DMS79 treated with DMSO at 0.1 percent for 48 hours (cell line): ENCODE data around the gene PCDHB9.
"Not testable (repeated sequence)": the region's sequence is repeated elsewhere in the genome, so short reads cannot be mapped to it uniquely, and the experiment has no call there.

ENCODE experiments used
- DNase-seq: peaks from one replicate; lab custom pipeline; 2025; lab: John Stamatoyannopoulos, UW

Gene PCDHB9

DNA sequence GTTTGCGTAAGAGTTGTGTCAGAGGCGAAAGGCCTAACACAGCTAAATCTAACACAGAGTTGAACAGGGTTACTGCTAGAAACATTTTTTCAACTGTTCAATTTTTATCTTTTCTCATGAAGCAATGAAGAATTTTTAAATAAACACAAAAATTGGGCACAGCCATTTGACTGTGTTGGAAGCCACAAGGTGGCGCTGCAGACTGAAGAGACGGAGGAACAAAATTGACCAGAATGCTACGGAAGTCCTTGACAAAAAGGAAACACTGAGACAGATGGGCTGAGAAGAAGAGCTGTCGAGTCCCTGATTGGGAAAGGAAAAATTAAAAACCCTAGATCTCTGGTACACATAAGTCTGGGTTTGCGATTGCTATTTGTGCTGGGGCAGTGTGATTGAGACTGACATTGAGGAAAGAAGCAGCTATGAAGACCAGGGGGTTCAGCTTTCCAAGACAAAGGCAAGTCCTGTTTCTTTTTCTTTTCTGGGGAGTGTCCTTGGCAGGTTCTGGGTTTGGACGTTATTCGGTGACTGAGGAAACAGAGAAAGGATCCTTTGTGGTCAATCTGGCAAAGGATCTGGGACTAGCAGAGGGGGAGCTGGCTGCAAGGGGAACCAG, at the start of gene PCDHB9:
PCDHB9 (plus strand) TSS at position 265 of the 616 bp plus-strand sequence; CDS start at position 423, 158 bp downstream.
- no peak for DNase-seq

DNA sequence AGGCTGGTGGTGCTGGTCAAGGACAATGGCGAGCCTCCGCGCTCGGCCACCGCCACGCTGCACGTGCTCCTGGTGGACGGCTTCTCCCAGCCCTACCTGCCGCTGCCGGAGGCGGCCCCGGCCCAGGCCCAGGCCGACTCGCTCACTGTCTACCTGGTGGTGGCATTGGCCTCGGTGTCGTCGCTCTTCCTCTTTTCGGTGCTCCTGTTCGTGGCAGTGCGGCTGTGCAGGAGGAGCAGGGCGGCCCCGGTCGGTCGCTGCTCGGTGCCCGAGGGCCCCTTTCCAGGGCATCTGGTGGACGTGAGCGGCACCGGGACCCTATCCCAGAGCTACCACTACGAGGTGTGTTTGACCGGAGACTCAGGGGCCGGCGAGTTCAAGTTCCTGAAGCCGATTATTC, 49.6 kb upstream of the PCDHB9 start:
- DNase-seq: not testable (repeated sequence)

DNA sequence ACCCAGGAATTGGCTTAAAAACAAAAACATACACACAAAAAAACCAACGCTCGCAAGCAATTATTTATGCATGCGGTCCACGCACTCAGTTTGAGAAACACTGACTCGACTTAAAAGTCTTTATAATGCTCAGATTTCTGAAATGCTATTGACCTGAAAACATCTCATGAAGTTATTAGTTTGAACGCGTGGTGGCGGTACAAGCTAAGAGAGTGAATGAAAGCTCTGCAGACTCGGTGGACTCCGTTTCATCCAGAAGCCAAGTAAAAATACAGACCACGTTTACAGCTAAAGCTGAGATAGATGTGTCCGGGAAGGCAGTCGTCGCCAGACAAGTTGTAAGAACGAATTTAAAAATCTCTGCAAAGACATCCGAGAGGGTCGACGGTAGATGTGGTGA, 37.1 kb upstream of the PCDHB9 start, which contains the start of gene PCDHB6:
PCDHB6 (plus strand) TSS at position 246 of the 400 bp plus-strand sequence. CDS start 201 bp downstream, outside the sequence.
- no peak for DNase-seq

DNA sequence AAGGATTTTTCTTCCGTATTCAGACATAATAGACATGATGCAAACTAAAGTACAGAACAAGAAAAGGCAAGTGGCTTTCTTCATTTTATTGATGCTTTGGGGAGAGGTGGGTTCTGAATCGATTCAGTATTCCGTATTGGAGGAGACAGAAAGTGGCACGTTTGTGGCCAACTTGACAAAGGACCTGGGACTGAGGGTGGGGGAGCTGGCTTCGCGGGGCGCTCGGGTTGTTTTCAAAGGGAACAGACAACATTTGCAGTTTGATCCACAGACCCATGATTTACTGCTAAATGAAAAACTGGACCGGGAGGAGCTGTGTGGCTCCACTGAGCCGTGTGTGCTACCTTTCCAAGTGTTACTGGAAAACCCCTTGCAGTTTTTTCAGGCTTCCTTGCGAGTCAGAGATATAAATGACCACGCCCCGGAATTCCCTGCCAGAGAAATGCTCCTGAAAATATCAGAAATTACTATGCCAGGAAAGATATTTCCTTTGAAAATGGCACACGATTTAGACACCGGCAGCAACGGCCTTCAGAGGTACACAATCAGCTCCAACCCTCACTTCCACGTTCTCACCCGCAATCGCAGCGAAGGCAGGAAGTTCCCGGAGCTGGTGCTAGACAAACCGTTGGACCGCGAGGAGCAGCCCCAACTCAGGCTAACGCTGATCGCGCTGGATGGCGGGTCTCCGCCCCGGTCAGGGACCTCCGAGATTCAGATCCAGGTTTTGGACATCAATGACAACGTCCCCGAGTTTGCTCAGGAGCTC, 36.6 kb upstream of the PCDHB9 start:
- DNase-seq: no peak

DNA sequence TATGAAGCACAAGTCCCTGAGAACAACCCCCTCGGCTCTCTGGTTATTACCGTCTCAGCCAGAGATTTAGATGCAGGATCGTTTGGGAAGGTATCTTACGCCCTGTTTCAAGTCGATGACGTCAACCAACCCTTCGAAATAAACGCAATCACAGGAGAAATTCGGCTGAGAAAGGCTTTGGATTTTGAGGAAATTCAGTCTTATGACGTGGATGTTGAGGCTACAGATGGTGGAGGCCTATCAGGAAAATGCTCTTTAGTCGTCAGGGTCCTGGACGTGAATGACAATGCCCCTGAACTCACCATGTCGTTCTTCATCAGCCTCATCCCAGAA, 36.0 kb upstream of the PCDHB9 start:
- DNase-seq: no peak

DNA sequence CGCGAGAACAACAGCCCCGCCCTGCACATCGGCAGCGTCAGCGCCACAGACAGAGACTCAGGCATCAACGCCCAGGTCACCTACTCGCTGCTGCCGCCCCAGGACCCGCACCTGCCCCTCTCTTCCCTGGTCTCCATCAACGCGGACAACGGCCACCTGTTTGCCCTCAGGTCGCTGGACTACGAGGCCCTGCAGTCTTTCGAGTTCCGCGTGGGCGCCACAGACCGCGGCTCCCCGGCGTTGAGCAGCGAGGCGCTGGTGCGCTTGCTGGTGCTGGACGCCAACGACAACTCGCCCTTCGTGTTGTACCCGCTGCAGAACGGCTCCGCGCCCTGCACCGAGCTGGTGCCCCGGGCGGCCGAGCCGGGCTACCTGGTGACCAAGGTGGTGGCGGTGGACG, 35.3 kb upstream of the PCDHB9 start:
- not testable (repeated sequence) for DNase-seq

DNA sequence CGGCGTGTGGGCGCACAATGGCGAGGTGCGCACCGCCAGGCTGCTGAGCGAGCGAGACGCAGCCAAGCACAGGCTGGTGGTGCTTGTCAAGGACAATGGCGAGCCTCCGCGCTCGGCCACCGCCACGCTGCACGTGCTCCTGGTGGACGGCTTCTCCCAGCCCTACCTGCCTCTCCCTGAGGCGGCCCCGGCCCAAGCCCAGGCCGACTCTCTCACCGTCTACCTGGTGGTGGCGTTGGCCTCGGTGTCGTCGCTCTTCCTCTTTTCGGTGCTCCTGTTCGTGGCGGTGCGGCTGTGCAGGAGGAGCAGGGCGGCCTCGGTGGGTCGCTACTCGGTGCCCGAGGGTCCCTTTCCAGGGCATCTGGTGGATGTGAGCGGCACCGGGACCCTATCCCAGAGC, 34.9 kb upstream of the PCDHB9 start:
- DNase-seq: not testable (repeated sequence)

DNA sequence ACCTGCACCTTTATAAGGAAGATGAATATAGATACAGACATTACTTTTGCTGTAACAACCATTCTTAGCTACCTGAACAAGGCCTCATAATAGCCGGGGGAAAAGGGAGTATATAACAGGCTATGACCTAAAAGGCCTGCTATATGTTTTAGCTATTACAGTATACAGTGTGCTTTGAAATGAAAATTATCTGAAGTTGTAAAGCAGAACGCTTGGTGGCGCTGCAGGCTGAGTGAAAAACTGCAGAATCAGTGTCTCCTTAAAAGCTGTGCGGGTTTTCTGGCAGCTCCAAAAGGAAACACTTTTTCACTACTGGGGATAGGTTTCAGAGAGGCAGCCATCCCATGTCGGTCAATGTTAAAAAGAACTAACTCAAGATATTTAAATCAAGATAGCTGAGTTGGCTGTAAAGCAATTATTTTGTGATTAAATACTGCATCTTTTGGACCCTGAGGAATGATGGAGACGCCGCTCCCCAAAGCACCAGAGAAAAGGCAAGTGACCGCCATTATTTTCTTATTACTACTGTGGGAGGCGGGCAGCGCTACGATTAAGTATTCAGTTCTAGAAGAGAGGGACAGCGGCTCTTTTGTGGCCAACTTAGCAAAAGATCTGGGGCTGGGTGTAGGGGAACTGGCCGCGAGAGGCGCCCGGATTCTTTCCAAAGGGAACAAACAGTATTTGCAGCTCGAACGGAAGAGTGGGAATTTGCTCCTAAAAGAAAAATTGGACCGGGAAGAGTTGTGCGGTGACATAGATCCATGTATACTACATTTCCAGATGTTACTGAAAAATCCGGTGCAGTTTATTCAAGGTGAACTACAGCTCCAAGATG, 31.2 kb upstream of the PCDHB9 start:
- no peak for DNase-seq

DNA sequence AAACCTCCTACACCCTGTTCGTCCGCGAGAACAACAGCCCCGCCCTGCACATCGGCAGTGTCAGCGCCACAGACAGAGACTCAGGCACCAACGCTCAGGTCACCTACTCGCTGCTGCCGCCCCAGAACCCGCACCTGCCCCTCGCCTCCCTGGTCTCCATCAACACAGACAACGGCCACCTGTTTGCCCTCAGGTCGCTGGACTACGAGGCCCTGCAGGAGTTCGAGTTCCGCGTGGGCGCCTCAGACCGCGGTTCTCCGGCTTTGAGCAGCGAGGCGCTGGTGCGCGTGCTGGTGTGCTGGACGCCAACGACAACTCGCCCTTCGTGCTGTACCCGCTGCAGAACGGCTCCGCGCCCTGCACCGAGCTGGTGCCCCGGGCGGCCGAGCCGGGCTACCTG, 29.6 kb upstream of the PCDHB9 start:
- not testable (repeated sequence) for DNase-seq

DNA sequence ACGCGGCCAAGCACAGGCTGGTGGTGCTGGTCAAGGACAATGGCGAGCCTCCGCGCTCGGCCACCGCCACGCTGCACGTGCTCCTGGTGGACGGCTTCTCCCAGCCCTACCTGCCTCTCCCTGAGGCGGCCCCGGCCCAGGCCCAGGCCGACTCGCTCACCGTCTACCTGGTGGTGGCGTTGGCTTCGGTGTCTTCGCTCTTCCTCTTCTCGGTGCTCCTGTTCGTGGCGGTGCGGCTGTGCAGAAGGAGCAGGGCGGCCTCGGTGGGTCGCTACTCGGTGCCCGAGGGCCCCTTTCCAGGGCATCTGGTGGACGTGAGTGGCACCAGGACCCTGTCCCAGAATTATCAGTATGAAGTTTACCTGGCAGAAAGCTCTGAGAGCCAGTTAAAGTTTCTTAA, 29.1 kb upstream of the PCDHB9 start:
- DNase-seq: not testable (repeated sequence)

DNA sequence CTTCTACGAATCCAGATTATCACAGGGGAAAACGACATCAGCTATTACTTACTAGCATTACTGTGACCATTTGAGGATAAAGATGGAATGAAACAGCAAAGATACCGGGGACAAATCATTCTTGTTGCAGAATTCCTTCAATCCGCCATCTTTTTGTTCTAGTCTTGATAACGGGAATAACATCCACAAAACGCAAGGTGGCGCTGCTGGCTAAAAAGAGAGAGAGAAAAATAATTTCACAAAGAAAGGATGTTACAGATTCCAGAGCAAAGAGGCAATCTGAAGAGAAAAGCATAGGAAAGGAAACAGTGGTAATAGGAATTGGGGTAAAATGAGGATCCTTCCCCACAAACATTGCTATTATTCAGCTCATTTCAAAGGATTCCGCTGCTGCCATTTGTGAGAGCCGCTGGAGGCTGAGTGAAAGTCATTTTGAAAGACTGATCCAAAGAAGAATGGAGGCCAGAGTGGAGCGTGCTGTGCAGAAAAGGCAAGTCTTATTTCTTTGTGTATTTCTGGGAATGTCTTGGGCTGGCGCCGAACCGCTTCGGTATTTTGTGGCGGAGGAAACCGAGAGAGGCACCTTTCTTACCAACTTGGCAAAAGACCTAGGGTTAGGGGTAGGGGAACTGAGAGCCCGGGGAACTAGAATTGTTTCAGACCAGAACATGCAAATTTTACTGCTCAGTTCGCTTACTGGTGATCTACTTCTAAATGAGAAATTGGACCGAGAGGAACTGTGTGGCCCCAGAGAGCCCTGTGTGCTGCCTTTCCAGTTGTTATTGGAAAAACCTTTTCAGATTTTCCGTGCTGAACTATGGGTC, 14.4 kb upstream of the PCDHB9 start, which contains the start of gene PCDHB7:
PCDHB7 (plus strand) TSS at position 264 of the 824 bp plus-strand sequence; CDS start at position 456, 192 bp downstream.
- no peak for DNase-seq

DNA sequence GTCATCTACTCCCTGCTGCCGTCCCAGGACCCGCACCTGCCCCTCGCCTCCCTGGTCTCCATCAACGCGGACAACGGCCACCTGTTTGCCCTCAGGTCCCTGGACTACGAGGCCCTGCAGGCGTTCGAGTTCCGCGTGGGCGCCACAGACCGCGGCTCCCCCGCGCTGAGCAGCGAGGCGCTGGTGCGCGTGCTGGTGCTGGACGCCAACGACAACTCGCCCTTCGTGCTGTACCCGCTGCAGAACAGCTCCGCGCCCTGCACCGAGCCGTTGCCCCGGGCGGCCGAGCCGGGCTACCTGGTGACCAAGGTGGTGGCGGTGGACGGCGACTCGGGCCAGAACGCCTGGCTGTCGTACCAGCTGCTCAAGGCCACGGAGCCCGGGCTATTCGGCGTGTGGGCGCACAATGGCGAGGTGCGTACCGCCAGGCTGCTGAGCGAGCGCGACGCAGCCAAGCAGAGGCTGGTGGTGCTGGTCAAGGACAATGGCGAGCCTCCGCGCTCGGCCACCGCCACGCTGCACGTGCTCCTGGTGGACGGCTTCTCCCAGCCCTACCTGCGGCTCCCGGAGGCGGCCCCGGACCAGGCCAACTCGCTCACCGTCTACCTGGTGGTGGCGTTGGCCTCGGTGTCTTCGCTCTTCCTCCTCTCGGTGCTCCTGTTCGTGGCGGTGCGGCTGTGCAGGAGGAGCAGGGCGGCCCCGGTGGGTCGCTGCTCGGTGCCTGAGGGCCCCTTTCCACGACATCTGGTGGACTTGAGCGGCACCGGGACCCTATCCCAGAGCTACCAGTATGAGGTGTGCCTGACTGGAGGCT, 12.5 kb upstream of the PCDHB9 start:
- not testable (repeated sequence) for DNase-seq

DNA sequence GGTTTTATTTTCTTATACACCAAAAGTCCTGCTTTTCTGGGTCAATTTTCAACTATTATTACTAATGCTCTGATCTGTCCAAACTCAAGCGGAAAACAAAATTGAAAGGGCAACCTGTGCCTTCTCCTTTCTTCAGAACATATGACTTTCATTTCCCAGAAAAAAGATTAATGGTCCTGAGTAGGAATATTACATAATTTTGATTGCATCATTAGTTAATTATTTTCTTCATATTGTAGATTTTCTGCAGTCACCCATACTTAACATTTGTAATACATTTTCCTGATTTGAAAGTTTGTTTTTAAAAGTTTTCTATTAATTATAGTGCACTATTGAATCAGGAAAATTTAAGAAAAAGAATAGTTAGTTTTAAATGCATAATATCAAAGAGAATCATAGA, 11.0 kb upstream of the PCDHB9 start:
- DNase-seq: no peak

DNA sequence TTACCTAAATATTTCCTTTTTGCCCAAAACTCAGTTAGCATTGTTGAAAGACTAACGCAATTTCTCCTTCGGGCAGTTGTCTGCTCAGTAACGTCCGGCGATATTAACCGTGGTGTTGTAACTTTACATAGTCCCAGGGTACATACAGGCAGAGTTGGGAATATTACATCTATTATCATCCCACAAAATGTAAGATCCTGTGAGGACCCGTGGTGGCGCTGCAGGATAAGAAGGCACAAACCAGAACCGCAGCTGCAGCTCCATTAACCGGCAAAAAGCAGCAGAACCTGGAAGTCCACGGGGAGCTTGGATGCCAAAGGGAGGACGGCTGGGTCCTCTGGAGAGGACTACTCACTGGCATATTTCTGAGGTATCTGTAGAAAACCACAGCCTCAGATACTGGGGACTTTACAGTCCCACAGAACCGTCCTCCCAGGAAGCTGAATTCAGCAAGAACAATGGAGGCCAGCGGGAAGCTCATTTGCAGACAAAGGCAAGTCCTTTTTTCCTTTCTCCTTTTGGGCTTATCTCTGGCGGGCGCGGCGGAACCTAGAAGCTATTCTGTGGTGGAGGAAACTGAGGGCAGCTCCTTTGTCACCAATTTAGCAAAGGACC, 9.3 kb upstream of the PCDHB9 start, which contains the start of gene PCDHB8:
PCDHB8 (plus strand) TSS at position 214 of the 615 bp plus-strand sequence; CDS start at position 459, 245 bp downstream.
- DNase-seq: peak; percentile 39

DNA sequence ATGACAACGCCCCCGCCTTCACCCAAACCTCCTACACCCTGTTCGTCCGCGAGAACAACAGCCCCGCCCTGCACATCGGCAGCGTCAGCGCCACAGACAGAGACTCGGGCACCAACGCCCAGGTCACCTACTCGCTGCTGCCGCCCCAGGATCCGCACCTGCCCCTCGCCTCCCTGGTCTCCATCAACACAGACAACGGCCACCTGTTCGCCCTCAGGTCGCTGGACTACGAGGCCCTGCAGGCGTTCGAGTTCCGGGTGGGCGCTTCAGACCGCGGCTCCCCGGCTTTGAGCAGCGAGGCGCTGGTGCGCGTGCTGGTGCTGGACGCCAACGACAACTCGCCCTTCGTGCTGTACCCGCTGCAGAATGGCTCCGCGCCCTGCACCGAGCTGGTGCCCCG, 7.6 kb upstream of the PCDHB9 start:
- DNase-seq: not testable (repeated sequence)

DNA sequence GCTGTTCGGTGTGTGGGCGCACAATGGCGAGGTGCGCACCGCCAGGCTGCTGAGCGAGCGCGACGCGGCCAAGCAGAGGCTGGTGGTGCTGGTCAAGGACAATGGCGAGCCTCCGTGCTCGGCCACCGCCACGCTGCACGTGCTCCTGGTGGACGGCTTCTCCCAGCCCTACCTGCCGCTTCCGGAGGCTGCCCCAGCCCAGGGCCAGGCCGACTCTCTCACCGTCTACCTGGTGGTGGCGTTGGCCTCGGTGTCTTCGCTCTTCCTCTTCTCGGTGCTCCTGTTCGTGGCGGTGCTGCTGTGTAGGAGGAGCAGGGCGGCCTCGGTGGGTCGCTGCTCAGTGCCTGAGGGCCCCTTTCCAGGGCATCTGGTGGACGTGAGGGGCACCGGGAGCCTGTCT, 7.1 kb upstream of the PCDHB9 start:
- DNase-seq: not testable (repeated sequence)

DNA sequence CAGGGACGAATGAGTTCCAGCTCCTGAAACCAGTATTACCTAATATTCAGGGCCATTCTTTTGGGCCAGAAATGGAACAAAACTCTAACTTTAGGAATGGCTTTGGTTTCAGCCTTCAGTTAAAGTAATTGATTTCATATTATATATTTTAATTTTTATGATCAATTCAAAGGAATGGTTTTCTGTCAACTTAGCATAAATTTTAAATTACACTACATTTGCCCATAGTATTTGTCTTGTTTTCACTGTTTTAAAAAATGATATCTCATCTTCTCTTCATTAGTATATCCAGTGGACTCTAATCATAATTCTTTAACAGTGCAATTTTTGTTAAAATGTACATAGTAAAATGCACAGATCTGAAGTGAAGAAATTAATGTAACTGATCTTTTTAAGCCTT, 6.6 kb upstream of the PCDHB9 start:
- DNase-seq: no peak

DNA sequence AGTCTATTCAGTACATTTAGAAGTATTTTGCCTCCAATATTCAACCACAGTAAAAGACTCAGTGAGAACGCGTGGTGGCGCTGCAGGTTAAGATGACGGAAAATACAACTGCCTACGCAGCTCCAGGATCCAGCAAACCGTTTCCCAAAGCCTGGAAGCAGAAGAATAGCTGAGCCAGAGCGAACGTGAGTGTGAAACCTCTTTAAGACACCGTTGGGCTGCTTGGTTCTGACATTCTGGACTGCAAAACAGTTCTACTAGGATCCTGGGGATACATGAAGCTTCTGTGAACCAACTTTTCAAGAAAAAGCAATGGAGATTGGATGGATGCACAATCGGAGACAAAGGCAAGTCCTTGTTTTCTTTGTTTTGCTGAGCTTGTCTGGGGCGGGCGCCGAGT, 4.7 kb upstream of the PCDHB9 start, which contains the start of gene PCDHB16:
PCDHB16 (plus strand) TSS at position 140 of the 400 bp plus-strand sequence; CDS start at position 313, 173 bp downstream.
- no peak for DNase-seq

DNA sequence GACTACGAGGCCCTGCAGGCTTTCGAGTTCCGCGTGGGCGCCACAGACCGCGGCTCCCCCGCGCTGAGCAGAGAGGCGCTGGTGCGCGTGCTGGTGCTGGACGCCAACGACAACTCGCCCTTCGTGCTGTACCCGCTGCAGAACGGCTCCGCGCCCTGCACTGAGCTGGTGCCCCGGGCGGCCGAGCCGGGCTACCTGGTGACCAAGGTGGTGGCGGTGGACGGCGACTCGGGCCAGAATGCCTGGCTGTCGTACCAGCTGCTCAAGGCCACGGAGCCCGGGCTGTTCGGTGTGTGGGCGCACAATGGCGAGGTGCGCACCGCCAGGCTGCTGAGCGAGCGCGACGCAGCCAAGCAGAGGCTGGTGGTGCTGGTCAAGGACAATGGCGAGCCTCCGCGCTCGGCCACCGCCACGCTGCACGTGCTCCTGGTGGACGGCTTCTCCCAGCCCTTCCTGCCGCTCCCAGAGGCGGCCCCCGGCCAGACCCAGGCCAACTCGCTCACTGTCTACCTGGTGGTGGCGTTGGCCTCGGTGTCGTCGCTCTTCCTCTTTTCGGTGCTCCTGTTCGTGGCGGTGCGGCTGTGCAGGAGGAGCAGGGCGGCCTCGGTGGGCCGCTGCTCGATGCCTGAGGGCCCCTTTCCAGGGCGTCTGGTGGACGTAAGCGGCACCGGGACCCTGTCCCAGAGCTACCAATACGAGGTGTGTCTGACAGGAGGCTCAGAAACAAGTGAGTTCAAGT, 2.7 kb upstream of the PCDHB9 start:
- not testable (repeated sequence) for DNase-seq
